Measurements from ENCODE around the gene PLEKHN1.

The PLEKHN1 gene

DNA sequence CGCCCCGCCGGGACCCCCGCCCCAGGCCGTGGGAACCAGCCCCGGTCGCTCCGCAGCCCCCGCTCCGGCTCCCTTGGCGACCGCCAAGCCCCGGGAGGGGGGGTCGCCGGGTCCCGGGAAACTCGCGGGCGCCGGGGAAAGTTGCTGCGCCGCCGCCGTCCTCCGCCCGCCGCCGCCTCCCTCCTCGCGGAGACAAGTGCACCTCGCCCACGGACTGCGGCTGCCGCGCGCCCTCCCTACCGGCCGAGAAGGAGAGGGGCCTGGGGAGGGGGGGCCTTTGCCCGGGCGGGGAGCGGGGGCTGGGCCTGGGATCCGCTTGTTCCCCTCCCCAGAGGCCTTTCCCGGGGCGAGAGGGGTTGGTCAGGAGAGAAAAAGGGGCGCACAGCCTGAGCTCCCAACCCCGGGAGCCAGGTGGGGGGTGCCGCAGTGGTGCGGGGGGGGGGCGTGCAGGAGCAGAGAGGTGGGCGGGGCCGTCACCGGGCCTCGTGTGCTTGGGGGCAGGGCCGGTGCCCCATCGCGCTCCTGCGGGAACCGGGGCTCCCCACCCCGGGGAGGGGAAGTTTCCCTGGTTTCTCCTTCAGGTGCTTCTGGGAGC is 54.2 kb downstream of the PLEKHN1 start:
- DNase-seq (ENCODE audit: low read depth), result no peak
- TF ChIP-seq, protein P1, sequence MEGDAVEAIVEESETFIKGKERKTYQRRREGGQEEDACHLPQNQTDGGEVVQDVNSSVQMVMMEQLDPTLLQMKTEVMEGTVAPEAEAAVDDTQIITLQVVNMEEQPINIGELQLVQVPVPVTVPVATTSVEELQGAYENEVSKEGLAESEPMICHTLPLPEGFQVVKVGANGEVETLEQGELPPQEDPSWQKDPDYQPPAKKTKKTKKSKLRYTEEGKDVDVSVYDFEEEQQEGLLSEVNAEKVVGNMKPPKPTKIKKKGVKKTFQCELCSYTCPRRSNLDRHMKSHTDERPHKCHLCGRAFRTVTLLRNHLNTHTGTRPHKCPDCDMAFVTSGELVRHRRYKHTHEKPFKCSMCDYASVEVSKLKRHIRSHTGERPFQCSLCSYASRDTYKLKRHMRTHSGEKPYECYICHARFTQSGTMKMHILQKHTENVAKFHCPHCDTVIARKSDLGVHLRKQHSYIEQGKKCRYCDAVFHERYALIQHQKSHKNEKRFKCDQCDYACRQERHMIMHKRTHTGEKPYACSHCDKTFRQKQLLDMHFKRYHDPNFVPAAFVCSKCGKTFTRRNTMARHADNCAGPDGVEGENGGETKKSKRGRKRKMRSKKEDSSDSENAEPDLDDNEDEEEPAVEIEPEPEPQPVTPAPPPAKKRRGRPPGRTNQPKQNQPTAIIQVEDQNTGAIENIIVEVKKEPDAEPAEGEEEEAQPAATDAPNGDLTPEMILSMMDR (IDR thresholded peaks at IDR 0.05; ENCODE audit: control insufficient read depth, insufficient read depth, low read depth, low read length, missing control alignments), result no peak
- H3K4me3 ChIP-seq (ENCODE audit: control insufficient read depth, low read depth, low read length), result peak overlapping the region; percentile 52

DNA sequence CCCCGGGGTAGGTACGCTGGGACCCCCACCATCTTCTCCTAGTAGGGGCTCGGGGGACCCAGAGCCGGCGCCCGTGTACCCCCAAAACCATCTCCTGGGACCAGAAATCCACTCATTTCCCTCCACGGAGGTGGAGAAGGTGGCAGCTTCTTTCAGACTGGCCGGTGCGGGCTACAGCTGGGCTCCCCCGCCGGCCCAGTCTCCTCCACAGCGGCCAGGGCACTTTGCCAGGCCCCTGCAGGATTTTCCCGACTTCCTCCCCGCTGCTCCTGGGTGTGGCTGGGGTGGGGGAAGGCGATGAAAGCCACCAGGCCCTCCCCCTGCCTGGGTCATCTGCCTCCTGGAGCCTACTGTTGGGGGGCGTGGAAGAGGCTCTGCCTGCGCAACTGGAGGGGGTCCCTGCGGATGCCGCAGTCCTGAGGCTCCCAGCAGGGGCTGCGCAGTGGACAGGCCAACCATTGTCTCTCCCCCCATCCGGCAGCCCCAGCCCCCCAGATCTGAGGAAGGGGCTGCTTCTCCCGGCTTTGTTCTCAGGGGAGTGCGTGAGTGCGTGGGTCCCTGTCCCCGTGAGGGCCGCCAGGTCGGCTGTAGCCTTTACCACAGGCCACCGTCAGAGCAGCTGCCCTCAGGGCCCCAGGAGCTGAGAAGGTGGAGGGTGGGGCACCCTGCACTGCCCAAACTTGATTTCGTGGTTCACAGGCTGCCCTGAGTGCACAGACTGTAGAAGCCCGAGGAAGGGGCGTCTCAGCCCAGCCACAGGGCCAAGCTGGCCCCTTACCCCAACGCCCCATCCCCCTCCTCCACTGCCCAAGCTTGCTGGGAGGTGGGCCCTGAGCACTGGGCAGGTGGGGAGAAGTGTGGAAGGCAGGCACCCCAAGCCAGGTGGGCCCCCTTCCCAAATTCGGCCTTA is 55.0 kb downstream of the PLEKHN1 start:
- DNase-seq (ENCODE audit: low read depth), result peak; percentile 17
- TF ChIP-seq, protein P1 (IDR thresholded peaks at IDR 0.05; ENCODE audit: control insufficient read depth, insufficient read depth, low read depth, low read length, missing control alignments), result no peak
- peak overlapping the region; percentile 52 for H3K4me3 ChIP-seq (ENCODE audit: control insufficient read depth, low read depth, low read length)

DNA sequence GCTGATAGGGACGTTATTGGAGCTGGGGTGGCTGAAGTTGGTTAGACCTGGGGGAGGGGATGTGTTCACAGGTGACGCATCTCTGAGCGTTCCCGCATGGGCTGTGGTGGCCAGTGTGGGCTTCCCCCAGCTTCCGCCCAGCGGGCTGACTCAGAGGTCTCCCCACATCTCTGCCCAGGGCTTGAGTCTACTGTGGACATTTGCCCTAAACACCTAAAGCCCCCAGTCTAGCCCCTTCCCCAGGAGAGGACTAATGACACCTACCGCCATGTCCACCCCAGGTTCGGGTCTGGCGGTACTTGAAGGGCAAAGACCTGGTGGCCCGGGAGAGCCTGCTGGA is 55.6 kb downstream of the PLEKHN1 start:
- DNase-seq (ENCODE audit: low read depth), result no peak
- H3K4me3 ChIP-seq (ENCODE audit: control insufficient read depth, low read depth, low read length), result no peak overlapping the region; the same call in 1 of the 2 replicates
- TF ChIP-seq, protein P1 (IDR thresholded peaks at IDR 0.05; ENCODE audit: control insufficient read depth, insufficient read depth, low read depth, low read length, missing control alignments), result no peak

DNA sequence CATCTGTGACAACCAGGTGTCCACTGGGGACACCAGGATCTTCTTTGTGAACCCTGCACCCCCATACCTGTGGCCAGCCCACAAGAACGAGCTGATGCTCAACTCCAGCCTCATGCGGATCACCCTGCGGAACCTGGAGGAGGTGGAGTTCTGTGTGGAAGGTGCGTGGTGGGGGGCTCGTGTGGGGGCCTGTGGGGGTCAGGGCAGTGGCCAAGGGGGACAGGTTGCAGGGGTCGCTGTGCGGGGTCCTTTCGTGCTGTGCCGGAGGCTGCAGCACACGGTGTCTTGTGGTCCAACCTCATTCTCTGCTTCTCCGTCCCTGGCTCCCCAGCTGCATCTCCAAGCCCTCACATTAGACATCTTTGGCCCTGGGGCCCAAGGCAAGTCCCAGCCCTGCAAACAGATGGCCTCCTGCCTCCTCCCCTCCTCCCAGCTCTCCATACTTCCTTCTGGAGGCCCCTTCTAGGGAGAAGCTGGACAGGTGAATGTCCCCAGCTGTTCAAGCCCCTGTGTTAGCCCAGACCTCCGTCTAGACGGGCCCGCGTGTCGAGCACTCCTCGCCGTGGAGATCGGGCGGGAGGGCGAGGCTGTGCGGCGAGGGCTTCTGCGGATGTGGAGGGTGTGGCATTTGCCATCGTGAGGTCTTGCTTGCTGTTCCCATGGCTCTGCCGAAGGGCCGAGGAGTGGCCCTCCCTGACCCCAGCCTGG is 56.2 kb downstream of the PLEKHN1 start:
- DNase-seq (ENCODE audit: low read depth), result no peak
- H3K4me3 ChIP-seq (ENCODE audit: control insufficient read depth, low read depth, low read length), result no peak overlapping the region
- TF ChIP-seq, protein P1 (IDR thresholded peaks at IDR 0.05; ENCODE audit: control insufficient read depth, insufficient read depth, low read depth, low read length, missing control alignments), result no peak

DNA sequence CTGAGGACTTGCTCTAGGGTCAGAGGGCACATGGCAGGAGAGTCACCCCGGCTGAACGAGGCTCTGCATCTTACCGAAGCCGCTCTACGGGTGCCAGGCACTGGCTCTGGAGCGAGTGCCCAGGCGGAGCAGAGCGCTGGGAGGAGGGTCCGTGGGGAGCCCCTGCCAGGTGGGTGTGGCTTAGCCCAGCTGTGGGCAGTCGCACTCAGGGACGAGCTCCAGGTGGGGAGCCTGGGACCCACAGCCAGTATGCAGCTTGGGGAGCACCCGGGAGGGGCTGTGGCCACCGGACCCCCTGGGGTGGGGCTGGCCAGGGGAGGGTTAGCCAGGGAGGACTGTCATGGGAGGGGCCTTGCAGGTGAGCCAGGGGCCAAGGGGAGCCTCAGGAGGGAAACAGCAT is 57.4 kb downstream of the PLEKHN1 start:
- TF ChIP-seq, protein P1 (IDR thresholded peaks at IDR 0.05; ENCODE audit: control insufficient read depth, insufficient read depth, low read depth, low read length, missing control alignments), result no peak
- no peak for DNase-seq (ENCODE audit: low read depth)
- H3K4me3 ChIP-seq (ENCODE audit: control insufficient read depth, low read depth, low read length), result no peak overlapping the region

DNA sequence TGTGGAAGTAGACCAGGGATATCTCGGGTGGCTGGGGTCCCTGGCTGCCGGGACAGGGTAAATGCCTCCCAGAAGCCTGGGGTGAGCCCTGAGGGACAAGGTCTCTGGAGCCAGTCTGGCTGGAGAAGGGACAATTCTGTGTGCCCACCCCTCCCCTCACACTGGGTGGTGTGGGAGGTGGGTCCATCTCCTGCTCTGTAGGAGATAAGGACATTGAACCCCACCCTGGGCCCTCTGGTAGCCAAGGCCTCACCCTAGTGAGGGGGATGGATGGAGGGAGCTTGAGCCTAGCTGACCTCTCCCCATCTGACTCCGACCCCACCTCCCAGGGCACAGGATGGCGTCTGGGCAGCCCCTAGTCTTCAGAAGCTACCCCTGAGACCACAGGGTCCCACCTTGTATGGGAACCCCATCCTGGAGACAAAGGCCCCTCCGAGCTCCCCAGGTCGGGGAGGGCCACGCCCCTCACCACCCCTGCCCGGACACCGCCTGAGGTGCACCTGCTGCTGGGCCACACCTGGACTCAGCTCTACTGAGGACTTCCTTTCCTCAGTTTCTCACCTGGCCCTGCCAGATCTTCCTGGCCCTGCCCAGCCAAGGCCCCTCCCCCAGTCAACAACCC is 58.0 kb downstream of the PLEKHN1 start:
- no peak overlapping the region for H3K4me3 ChIP-seq (ENCODE audit: control insufficient read depth, low read depth, low read length)
- DNase-seq (ENCODE audit: low read depth), result no peak
- TF ChIP-seq, protein P1 (IDR thresholded peaks at IDR 0.05; ENCODE audit: control insufficient read depth, insufficient read depth, low read depth, low read length, missing control alignments), result no peak

Measured in AG09309 (cell line).